ENCODE data around the gene GRWD1.

DNA sequence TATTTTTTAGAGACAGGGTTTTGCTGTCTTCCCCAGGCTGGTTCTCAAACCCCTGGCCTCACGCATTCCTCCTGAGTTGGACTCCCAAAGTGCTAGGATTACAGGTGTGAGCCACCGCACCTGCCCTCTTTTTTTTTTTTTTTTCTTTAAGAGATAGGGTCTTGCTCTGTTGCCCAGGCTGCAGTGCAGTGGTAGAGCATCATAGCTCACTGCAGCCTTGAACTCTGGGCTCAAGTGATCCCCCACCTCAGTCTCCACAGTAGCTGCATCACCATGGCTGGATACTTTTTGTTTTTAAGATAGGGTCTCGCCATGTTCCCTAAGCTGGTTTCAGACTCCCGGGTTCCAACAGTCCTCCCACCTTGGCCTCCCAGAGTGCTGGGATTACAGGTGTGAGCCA, 11.1 kb downstream of the GRWD1 start:
- no peak for TF ChIP-seq EZH2 (IDR thresholded peaks at IDR 0.05; ENCODE audit: borderline replicate concordance, control insufficient read depth, low read depth, low read length)
- TF ChIP-seq, protein P1, sequence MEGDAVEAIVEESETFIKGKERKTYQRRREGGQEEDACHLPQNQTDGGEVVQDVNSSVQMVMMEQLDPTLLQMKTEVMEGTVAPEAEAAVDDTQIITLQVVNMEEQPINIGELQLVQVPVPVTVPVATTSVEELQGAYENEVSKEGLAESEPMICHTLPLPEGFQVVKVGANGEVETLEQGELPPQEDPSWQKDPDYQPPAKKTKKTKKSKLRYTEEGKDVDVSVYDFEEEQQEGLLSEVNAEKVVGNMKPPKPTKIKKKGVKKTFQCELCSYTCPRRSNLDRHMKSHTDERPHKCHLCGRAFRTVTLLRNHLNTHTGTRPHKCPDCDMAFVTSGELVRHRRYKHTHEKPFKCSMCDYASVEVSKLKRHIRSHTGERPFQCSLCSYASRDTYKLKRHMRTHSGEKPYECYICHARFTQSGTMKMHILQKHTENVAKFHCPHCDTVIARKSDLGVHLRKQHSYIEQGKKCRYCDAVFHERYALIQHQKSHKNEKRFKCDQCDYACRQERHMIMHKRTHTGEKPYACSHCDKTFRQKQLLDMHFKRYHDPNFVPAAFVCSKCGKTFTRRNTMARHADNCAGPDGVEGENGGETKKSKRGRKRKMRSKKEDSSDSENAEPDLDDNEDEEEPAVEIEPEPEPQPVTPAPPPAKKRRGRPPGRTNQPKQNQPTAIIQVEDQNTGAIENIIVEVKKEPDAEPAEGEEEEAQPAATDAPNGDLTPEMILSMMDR (IDR thresholded peaks at IDR 0.05 in 2 of 3, conservative IDR thresholded peaks at IDR 0.05 in 1 of 3; ENCODE audit: control insufficient read depth in 2 of 3, extremely low read depth in 1 of 3, insufficient read depth in 1 of 3, low read depth in 3 of 3, low read length in 3 of 3), result no peak
- no peak for TF ChIP-seq STAT3 (IDR thresholded peaks at IDR 0.05; ENCODE audit: low read depth, low read length)
- no peak for TF ChIP-seq TCF7 (IDR thresholded peaks at IDR 0.05; ENCODE audit: borderline replicate concordance)
- TF ChIP-seq POLR2A (IDR thresholded peaks at IDR 0.05; ENCODE audit: low read depth, low read length), result no peak
- no peak for TF ChIP-seq POLR2AphosphoS2 (IDR thresholded peaks at IDR 0.05; ENCODE audit: low read depth, low read length)
- TF ChIP-seq, protein P2, sequence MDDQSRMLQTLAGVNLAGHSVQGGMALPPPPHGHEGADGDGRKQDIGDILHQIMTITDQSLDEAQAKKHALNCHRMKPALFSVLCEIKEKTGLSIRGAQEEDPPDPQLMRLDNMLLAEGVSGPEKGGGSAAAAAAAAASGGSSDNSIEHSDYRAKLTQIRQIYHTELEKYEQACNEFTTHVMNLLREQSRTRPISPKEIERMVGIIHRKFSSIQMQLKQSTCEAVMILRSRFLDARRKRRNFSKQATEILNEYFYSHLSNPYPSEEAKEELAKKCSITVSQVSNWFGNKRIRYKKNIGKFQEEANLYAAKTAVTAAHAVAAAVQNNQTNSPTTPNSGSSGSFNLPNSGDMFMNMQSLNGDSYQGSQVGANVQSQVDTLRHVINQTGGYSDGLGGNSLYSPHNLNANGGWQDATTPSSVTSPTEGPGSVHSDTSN (IDR thresholded peaks at IDR 0.05; ENCODE audit: insufficient replicate concordance, low read depth, low read length), result no peak
- TF ChIP-seq KDM1A (IDR thresholded peaks at IDR 0.05; ENCODE audit: borderline replicate concordance), result no peak
- TF ChIP-seq POLR2AphosphoS5 (IDR thresholded peaks at IDR 0.05; ENCODE audit: low read length), result no peak
- no peak for TF ChIP-seq TAF1 (IDR thresholded peaks at IDR 0.05; ENCODE audit: borderline replicate concordance, low read depth, low read length)
- TF ChIP-seq MYC (IDR thresholded peaks at IDR 0.05; ENCODE audit: insufficient read depth, insufficient read length, insufficient replicate concordance, low read length, severe bottlenecking), result no peak
- TF ChIP-seq SMC3 (IDR thresholded peaks at IDR 0.05; ENCODE audit: borderline replicate concordance, low read length), result no peak
- TF ChIP-seq, protein P3, sequence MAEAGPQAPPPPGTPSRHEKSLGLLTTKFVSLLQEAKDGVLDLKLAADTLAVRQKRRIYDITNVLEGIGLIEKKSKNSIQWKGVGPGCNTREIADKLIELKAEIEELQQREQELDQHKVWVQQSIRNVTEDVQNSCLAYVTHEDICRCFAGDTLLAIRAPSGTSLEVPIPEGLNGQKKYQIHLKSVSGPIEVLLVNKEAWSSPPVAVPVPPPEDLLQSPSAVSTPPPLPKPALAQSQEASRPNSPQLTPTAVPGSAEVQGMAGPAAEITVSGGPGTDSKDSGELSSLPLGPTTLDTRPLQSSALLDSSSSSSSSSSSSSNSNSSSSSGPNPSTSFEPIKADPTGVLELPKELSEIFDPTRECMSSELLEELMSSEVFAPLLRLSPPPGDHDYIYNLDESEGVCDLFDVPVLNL (IDR thresholded peaks at IDR 0.05; ENCODE audit: low read depth, low read length), result no peak
- TF ChIP-seq EP300 (IDR thresholded peaks at IDR 0.05; ENCODE audit: borderline replicate concordance in 1 of 2, control insufficient read depth in 1 of 2, low read depth in 2 of 2, low read length in 2 of 2), result no peak

Data from GM12878 (cell line).